Measurements from ENCODE around the gene IL12RB1. TPM values are rescaled to one million over a fixed set of nuclear protein-coding genes. Genes with fewer than 3 reads are reported as not detected.

IL12RB1 gene
- total and polyA plus RNA-seq, 2 of the 13 experiments (the other 11 are each of a cell fraction or from before 2014, with no cell fraction given): 0.03 to 0.04 TPM

DNA sequence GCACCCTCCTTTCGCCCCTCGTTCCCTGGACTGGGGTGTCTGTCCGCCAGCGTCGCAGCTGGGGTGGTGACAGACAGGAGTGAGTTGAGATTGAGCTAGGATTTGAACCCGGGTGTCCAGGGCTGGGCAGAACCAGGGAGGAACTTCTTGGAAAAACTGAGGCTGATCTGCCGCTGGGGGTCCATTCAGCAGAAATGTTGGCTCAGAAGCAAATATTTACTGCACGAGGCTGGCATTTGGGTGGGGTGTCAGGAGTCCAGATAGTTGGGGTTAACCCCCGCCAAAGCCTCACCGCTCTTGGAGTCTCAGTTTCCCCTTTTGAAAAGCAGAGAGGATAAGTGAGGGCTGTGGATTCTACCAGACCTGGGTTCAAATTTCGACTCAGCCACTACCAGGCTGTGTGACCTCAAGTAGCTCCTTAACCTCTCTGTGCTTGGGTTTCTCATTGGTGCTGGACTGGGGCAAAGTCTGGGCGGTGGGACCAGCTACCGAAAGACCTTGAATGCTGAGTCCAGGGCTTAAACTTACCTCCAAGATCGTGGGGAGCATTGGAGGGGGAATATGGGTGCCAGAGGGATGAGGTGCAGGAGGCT is 31.8 kb upstream of the IL12RB1 start (continued):
- TF ChIP-seq RARA (CRISPR knock-in tag; IDR thresholded peaks at IDR 0.05) (no peak), FOSL1 (CRISPR knock-in tag; IDR thresholded peaks at IDR 0.05; ENCODE audit: borderline replicate concordance) (no peak), SYNCRIP (IDR thresholded peaks at IDR 0.05; ENCODE audit: insufficient read depth, low read depth, low read length) (no peak), FOXO4 (CRISPR knock-in tag; conservative IDR thresholded peaks at IDR 0.05) (no peak), TRIM22 (IDR thresholded peaks at IDR 0.05) (no peak), HOXA9 (CRISPR knock-in tag; IDR thresholded peaks at IDR 0.05; ENCODE audit: borderline replicate concordance) (no peak), ZSCAN31 (CRISPR knock-in tag; IDR thresholded peaks at IDR 0.05; ENCODE audit: low read depth) (no peak), ZZZ3 (CRISPR knock-in tag; IDR thresholded peaks at IDR 0.05; ENCODE audit: borderline replicate concordance) (no peak), ZNF768 (CRISPR knock-in tag; IDR thresholded peaks at IDR 0.05) (peak; percentile 99), CBFB (CRISPR knock-in tag; IDR thresholded peaks at IDR 0.05) (no peak), HHEX (CRISPR knock-in tag; IDR thresholded peaks at IDR 0.05) (no peak), ZBTB44 (CRISPR knock-in tag; IDR thresholded peaks at IDR 0.05) (no peak), MXD4 (CRISPR knock-in tag; IDR thresholded peaks at IDR 0.05) (no peak), CENPX (CRISPR knock-in tag; IDR thresholded peaks at IDR 0.05) (no peak), MAFG (CRISPR knock-in tag; IDR thresholded peaks at IDR 0.05) (no peak), ELF3 (CRISPR knock-in tag; IDR thresholded peaks at IDR 0.05) (0 out of 2 replicates have a peak, but pooled peaks have one; percentile 0), ZNF580 (CRISPR knock-in tag; IDR thresholded peaks at IDR 0.05; ENCODE audit: borderline replicate concordance, low read depth) (0 out of 2 replicates have a peak, but pooled peaks have one; percentile 13)
- TF ChIP-seq, protein P1, sequence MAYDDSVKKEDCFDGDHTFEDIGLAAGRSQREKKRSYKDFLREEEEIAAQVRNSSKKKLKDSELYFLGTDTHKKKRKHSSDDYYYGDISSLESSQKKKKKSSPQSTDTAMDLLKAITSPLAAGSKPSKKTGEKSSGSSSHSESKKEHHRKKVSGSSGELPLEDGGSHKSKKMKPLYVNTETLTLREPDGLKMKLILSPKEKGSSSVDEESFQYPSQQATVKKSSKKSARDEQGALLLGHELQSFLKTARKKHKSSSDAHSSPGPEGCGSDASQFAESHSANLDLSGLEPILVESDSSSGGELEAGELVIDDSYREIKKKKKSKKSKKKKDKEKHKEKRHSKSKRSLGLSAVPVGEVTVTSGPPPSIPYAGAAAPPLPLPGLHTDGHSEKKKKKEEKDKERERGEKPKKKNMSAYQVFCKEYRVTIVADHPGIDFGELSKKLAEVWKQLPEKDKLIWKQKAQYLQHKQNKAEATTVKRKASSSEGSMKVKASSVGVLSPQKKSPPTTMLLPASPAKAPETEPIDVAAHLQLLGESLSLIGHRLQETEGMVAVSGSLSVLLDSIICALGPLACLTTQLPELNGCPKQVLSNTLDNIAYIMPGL (CRISPR knock-in tag; IDR thresholded peaks at IDR 0.05; ENCODE audit: borderline replicate concordance in 1 of 2, low read depth in 1 of 2): 0 out of 4 replicates have a peak, but pooled peaks of 1 of the 2 experiments have one; percentile 7
- TF ChIP-seq, protein P2, sequence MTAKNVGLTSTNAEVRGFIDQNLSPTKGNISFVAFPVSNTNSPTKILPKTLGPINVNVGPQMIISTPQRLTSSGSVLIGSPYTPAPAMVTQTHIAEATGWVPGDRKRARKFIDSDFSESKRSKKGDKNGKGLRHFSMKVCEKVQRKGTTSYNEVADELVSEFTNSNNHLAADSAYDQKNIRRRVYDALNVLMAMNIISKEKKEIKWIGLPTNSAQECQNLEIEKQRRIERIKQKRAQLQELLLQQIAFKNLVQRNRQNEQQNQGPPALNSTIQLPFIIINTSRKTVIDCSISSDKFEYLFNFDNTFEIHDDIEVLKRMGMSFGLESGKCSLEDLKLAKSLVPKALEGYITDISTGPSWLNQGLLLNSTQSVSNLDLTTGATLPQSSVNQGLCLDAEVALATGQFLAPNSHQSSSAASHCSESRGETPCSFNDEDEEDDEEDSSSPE (CRISPR knock-in tag; IDR thresholded peaks at IDR 0.05): no peak
- TF ChIP-seq, protein P3, sequence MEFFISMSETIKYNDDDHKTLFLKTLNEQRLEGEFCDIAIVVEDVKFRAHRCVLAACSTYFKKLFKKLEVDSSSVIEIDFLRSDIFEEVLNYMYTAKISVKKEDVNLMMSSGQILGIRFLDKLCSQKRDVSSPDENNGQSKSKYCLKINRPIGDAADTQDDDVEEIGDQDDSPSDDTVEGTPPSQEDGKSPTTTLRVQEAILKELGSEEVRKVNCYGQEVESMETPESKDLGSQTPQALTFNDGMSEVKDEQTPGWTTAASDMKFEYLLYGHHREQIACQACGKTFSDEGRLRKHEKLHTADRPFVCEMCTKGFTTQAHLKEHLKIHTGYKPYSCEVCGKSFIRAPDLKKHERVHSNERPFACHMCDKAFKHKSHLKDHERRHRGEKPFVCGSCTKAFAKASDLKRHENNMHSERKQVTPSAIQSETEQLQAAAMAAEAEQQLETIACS (CRISPR knock-in tag; IDR thresholded peaks at IDR 0.05): no peak
